Activated CD8-positive, alpha-beta T cell treated with anti-CD3 and anti-CD28 coated beads, Interleukin-2, amount 10 ng/mL, durations not matched to agents 7 days and 5 days (primary cell): Measurements from ENCODE around the gene TBX1. TPM values are rescaled to one million over a fixed set of nuclear protein-coding genes. Genes with fewer than 3 reads are reported as not detected.

ENCODE experiments used
- ATAC-seq: fragments of 150-1000 bp; cut with Tn5 transposase; one replicate; pipeline ENCODE4 v1.10.0; 2021; ENCODE audit warnings: moderate library complexity
- CTCF ChIA-PET: fragments of 350-600 bp; sonication (Branson Sonifier 250); formaldehyde crosslinking; loops from one replicate; lab custom pipeline; 2021; ENCODE audit warnings: antibody characterized with exemption; lab: Charles Lee
- POLR2A ChIA-PET: fragments of 350-600 bp; sonication (Branson Sonifier 250); formaldehyde crosslinking; loops from one replicate; lab custom pipeline; 2021; ENCODE audit warnings: antibody characterized with exemption; lab: Charles Lee
- DNase-seq: peaks from one replicate; pipeline ENCODE4 v3.0.0-alpha.2; 2020
- H3K27ac Mint-ChIP-seq: one replicate; pipeline ENCODE4 v1.8.0; 2021; ENCODE audit warnings: mild to moderate bottlenecking, mixed read lengths
- H3K27me3 Mint-ChIP-seq: one replicate; pipeline ENCODE4 v1.8.0; 2021; ENCODE audit warnings: low read depth, mixed read lengths
- H3K36me3 Mint-ChIP-seq: one replicate; pipeline ENCODE4 v1.8.0; 2021; ENCODE audit warnings: low read depth, mixed read lengths
- H3K4me1 Mint-ChIP-seq: one replicate; pipeline ENCODE4 v1.8.0; 2021; ENCODE audit warnings: low read depth, mixed read lengths
- H3K4me3 Mint-ChIP-seq: one replicate; pipeline ENCODE4 v1.8.0; 2021; ENCODE audit warnings: mild to moderate bottlenecking, mixed read lengths
- H3K9me3 Mint-ChIP-seq: one replicate; pipeline ENCODE4 v1.8.0; 2022; ENCODE audit warnings: mixed read lengths; ENCODE audit not compliant: insufficient read depth
- total RNA-seq, 2 experiments: library from RNA; stranded (reverse); gene quantifications; one replicate each; pipeline ENCODE4 v1.2.3, GENCODE V29; 2021

The TBX1 gene
- total RNA-seq, 2 experiments from 2014 or later: 1.2 to 1.5 TPM

DNA sequence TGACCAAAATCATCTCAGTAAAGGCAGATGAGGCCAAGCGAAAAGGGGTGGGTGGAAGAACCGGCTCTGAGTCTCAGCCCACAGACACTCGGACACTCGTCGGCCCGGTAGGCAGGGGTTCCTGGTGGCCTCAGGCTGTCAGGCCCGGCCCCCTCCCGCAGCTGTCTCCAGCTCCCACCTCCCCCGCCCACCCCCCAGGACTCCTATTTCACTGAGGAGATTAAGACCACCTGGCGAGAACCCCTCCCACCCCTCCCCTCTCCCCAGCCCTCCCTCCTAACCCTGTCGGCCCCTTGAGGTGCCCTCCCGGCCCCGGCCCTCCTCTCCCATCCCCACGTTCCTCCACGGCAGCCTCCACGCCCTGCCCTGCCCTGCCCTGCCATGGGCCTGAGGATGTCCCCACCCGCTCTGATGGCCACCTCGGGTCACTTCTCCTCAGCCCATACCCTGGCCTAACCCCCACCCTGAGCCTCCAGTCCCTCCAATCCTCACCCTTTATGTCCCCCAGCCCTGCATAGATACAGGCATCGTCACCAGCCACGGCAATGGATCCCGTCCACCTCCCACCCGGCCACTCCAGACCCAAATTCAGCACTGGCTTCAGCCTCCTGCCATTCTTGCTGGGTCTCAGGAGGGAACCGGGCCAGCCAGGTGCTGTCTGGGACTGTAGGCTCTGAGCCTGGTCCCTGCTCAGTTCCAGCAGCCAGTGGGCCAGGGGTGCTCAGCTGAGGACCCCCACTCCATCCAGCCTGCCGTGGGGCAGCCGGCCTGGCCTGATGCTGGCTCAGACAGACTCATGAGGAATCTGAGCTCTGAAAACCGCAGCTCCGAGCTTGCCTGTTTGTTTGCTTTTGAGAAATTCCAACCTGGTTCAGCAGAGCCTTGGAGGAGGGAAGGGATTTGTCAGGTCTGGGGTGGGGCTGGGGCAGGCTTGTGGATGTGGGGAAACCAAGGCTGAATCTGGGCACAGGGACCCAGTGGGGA lies 9.8 kb upstream of the TBX1 start:
- Mint-ChIP-seq H3K4me1 (peaks cover 2% of the 10 kb centered on the region), H3K27ac (no peak overlapping the region), H3K4me3 (no peak overlapping the region), H3K9me3 (no peaks in the 10 kb centered on the region), H3K27me3 (peaks cover 24% of the 10 kb centered on the region), H3K36me3 (no peaks in the 10 kb centered on the region)
- CTCF ChIA-PET: no interaction called here
- no peak for ATAC-seq
- POLR2A ChIA-PET: no interaction called here
- DNase-seq: no peak

DNA sequence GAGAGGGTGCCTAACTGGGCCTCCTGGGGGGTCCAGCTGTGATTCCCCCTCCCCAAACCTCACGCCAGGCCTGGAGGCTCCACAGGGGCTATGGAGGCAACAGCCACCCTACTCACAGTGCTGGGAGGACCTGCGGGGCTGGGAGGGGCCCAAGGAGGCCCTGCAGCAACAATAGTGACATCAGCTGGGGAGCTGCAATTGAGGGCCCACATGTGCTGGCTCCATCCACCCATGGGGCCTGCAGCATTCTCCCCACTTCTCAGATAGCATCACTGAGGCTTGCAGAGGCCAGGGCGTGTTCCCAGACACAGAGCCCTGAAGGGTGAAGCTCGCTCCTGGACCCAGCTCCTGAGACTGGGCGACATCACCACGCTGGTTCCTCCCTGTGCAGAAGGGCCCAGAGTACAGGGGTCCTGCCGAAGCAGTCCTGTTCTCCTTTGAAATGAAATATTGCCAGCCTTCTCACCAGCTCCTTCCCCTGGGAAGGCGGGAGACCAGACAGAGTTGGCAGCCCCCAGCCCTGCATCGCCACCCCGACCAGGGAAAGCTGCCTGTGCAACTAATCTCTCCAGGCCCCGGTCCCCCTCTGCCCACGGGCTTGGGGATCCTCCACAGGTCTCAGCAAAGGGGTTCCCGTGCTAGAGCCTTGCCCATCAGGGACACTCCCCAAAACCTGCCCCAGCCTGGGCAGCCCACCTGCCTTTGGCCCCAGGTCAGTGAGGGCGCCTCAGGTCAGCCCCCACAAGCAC lies 8.9 kb upstream of the TBX1 start:
- Mint-ChIP-seq H3K27ac (no peak overlapping the region), H3K27me3 (peaks cover 33% of the 10 kb centered on the region), H3K9me3 (no peaks in the 10 kb centered on the region), H3K36me3 (no peaks in the 10 kb centered on the region), H3K4me1 (peaks cover 7% of the 10 kb centered on the region), H3K4me3 (no peak overlapping the region)
- CTCF ChIA-PET: no interaction called here
- no peak for ATAC-seq
- POLR2A ChIA-PET: no interaction called here
- no peak for DNase-seq

DNA sequence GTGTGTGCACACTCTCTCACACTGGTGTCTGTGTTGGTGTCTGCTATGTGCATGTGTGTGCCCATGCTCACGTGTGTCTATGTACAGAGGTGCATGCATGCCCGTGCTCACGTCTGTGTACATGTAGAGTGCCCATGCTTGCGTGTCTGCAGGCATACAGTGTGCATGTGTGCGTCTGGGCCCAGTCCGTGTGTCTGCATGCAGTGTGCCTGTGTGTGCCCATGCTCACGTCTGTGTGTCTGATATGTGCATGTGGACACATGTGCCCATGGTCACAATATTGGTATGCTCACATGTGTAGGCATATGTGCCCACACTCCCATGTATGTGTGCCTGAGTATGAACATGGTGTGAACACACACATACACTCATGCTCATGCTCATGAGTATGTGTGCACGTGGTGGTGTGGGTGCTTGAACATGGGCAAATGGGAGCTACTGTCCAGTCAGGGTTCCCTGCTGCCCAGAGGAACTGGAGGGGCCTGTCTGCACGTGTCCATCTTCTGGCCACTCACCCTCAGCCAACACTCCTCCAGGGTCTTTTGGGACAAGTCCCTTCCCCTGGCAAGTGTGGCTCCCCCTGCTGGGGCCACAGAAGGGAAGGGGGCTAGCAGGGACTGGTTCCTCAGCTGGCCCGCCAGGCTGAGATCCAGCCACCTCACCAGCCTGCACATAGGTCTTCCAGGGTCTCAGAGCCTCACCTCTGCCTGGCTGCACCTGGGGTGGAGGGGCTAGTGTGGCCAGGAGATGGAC lies 7.3 kb upstream of the TBX1 start:
- DNase-seq (no peak), ATAC-seq (no peak)
- Mint-ChIP-seq H3K36me3 (no peaks in the 10 kb centered on the region), H3K4me1 (peaks cover 14% of the 10 kb centered on the region), H3K4me3 (no peak overlapping the region), H3K9me3 (no peaks in the 10 kb centered on the region), H3K27me3 (peaks cover 45% of the 10 kb centered on the region), H3K27ac (no peak overlapping the region)
- ChIA-PET CTCF (interaction anchor here (2.7 kb wide), 1 partner anchor 23 kb away, joined by 9 read pairs; no protein-coding TSS in a partner anchor), POLR2A (interaction anchor here (0.5 to 0.9 kb wide), 2 partner anchors 12 to 408 kb away, joined by 4 read pairs; no protein-coding TSS in a partner anchor)

DNA sequence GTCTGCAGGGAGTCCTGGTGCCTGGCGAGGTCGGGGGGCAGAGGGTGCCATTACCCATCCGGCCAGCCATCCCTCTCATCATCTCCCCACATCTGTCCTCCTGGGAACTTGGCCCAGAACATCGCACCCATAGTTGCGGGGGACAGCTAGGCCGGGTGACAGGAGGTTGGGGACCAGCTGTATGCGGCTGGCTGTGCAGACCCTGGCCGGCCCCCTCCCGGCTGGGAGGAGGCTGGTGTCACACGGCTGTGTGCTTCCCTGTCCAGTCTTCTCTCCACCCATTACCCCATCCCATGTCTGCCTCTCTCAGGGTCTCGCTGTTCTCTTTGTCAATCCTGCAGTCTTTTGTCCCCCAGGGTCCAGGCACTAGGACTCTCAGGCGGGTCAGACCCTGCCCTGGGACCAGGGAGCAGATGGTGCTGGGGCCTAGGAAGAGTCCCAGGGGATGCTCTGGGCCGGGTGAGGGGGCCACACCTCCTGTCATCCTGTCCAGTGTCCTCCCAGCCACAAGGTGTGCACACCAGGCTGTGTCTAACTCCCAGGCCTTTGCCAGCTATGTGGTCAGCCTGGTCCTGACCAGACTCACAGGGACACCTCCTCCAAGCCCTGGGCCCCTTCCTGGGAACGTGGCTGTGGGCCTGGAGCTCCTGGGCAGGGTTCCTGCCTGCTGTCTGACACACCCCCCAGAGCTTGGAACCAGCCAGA lies 6.4 kb upstream of the TBX1 start:
- no peaks in the 10 kb centered on the region for H3K36me3 Mint-ChIP-seq
- H3K27me3 Mint-ChIP-seq: peaks cover 50% of the 10 kb centered on the region
- DNase-seq (no peak), ATAC-seq (no peak)
- H3K27ac Mint-ChIP-seq: no peak overlapping the region
- no peak overlapping the region for H3K4me3 Mint-ChIP-seq
- peaks cover 14% of the 10 kb centered on the region for H3K4me1 Mint-ChIP-seq
- H3K9me3 Mint-ChIP-seq: no peaks in the 10 kb centered on the region
- POLR2A ChIA-PET: no interaction called here
- CTCF ChIA-PET: interaction anchor here (2.7 kb wide), 1 partner anchor 24 kb away, joined by 9 read pairs; no protein-coding TSS in a partner anchor

DNA sequence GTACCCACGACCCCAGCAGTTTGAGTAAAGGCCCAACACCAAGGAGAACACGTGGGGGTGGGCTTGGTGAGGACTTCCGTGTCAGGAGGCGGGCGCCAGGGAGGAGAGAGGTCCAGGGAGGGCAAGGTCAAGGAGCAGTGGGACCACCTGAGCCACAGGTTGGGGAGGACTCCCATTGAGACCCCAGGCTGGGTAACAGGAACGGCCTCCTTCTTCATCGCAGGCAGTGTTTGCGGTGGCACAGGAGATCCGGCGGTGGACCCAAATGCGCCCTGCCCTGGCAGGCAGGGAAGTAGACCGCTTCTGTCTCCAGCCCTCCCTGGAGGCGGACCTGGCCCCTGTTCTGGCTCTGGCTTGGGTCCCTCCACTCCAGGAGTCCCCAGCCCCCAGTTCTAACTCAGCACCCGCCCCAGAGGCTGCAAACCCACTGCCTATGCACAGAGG lies 5.9 kb upstream of the TBX1 start:
- H3K27me3 Mint-ChIP-seq: peaks cover 54% of the 10 kb centered on the region
- no peaks in the 10 kb centered on the region for H3K9me3 Mint-ChIP-seq
- CTCF ChIA-PET: interaction anchor here (2.7 kb wide), 1 partner anchor 24 kb away, joined by 9 read pairs; no protein-coding TSS in a partner anchor

DNA sequence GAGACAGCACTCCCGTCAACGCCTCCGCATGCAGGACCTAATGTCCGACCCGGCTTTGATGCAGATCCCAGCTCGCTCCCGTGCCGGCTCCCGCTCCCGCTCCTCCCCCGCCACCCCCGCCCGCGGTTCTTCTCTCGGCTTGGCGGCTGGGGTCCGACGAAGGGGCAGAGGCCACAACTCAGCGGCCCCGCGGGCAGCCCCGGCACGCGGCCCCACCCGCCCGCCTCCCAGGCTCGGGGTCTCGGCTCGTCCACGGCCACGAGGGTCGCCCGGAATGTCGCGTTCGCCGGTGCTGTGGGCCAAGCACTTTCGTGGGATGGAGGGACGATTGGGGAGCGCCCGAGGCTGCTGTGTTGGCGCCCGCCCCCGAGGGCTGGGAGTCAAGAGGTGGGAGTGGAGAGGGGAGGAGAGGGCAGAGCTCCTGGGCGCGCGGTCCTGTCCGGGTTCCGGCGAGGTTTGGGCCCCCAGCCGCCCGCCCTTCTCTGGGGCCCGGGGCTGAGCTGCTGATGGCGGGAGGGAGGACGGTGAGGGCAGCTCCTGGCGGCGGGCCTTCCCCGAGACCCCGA lies 5.3 kb upstream of the TBX1 start:
- ChIA-PET CTCF (interaction anchor here (1.3 to 2.9 kb wide), 2 partner anchors 25 to 77 kb away, joined by 3 to 11 read pairs; no protein-coding TSS in a partner anchor), POLR2A (no interaction called here)
- H3K27ac Mint-ChIP-seq: no peak overlapping the region
- no peak for ATAC-seq
- H3K27me3 Mint-ChIP-seq: peaks cover 59% of the 10 kb centered on the region
- no peak overlapping the region for H3K4me3 Mint-ChIP-seq
- H3K4me1 Mint-ChIP-seq: peaks cover 23% of the 10 kb centered on the region
- H3K9me3 Mint-ChIP-seq: no peaks in the 10 kb centered on the region
- DNase-seq: no peak
- peaks cover 1% of the 10 kb centered on the region for H3K36me3 Mint-ChIP-seq

More for the DNA sequence above, 5.9 kb upstream of the TBX1 start:
- POLR2A ChIA-PET: no interaction called here
- Mint-ChIP-seq H3K4me3 (no peak overlapping the region), H3K36me3 (no peaks in the 10 kb centered on the region), H3K4me1 (peaks cover 18% of the 10 kb centered on the region), H3K27ac (no peak overlapping the region)
- DNase-seq (no peak), ATAC-seq (no peak)

DNA sequence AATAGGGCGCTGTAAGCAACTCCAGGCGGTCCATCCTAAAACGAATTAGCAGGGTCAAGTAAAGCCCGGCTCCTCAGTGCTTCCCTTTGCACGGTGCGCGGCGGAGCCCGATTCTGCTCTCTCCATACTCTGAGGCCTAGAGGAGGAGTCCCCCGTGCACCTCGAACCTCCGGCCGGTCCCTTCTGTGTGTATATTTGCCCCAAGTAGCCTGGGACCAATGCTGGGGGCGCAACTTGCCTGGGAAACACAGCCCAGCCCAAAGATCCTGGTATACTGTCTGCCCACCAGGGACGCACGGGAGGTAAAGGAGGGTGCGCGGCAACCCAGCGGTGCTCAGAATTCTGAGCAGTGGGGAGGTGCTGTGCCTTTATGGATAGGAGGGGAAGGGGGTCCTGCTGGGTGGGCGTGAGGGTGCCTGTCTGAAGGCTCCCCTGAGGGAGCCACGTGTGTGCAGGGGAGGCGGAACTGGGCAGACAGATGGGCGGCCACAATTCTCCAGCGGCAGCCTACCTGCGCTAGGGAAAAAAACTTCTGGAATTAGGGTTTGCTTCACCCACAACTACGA lies 4.8 kb upstream of the TBX1 start:
- CTCF ChIA-PET: interaction anchor here (0.7 to 2.9 kb wide), 11 partner anchors 9 to 192 kb away, joined by 3 to 20 read pairs (median 4); partner anchors contain the start of gene GP1BB
- H3K27ac Mint-ChIP-seq: no peak overlapping the region
- no peak overlapping the region for H3K4me3 Mint-ChIP-seq
- DNase-seq (no peak), ATAC-seq (no peak)
- peaks cover 24% of the 10 kb centered on the region for H3K4me1 Mint-ChIP-seq
- H3K9me3 Mint-ChIP-seq: no peaks in the 10 kb centered on the region
- POLR2A ChIA-PET: no interaction called here
- H3K27me3 Mint-ChIP-seq: peaks cover 61% of the 10 kb centered on the region
- H3K36me3 Mint-ChIP-seq: peaks cover 2% of the 10 kb centered on the region

DNA sequence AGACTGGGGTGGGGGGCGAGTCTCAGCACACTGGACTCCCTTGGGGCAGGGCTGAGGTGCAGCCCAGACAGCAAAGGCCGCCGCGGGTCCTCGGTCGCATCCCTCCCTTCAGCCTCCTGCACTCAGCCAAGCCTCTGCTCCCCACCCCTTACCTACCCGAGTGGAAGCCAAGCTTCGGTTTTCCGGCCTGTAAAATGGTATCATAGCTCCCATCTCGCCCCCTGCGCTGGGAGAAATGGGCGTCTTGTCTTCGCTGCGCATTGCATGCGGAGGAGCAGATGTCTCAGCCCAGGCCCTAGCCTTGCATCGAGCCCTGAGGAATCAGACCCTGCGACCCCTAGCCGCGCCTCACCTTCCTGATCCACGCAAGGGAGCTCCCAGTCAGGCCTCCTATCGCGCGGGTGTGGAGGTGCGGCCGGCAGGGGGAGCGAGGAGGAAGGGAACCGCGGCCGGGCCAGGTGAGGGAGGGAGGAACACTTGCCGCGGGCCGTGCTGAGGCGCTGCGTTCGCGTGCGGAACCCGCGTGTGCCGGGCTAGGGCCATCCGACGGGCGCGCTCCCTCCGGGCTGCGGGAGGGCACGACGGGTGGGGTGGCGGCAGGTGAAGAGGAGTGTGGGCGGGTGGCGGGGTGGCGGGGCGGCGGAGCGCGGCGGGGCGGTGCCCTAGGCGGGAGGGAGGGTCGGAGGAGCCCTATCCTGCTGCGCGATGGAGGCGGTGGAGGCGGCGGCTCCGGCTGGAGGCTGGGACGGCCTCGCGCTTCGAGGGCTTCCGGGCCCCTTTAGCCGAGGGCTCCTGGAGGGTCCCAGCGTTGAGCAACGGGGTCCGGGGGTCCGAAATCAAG lies 4.1 kb upstream of the TBX1 start:
- Mint-ChIP-seq H3K27ac (no peak overlapping the region), H3K4me3 (no peak overlapping the region), H3K27me3 (peaks cover 62% of the 10 kb centered on the region), H3K36me3 (peaks cover 2% of the 10 kb centered on the region), H3K4me1 (peaks cover 24% of the 10 kb centered on the region), H3K9me3 (no peaks in the 10 kb centered on the region)
- POLR2A ChIA-PET: no interaction called here
- ATAC-seq: peak; percentile 69
- peak; percentile 77 for DNase-seq
- CTCF ChIA-PET: interaction anchor here (0.7 to 2.9 kb wide), 11 partner anchors 9 to 191 kb away, joined by 3 to 20 read pairs (median 4); partner anchors contain the start of gene GP1BB

DNA sequence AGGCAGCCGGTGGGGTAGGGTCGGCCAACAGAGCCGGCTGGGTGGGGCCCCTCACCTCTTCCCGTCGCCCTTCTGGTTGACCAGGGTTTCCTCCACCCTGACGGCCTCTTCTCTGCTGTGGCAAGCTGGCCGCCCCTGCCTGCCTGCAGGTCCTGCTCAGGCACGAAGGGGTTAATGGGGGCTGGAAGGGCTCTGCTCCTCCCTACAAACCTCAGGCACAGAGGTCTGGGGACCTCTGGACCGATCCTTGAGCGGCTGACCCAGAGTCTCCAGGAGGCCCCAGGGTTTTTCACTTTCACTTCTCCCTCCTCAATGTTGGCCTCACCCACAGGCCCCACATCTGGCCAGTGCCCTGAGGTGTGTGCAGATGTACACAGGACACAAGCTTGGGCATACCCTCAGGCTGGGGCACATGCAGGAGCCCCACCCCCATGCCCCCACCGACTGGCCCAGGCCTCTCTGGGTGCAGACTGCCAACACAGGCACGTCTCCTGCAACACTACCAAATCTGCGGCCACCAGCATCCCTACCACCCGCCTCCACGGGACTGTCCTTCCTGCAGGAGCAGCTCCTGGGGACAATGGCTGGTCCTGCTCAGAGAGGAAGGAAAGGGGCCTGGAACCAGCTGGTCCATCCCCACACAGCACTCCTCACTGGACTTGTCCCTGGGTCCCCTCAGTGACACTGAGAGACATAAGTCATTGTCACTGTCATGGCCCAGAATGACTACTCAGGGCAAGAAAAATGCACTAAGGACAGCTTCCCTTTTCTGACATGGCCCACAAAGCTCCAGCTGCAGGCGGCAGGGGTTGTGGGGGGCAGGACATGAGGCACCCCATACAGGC lies 3.2 kb upstream of the TBX1 start:
- peaks cover 70% of the 10 kb centered on the region for H3K27me3 Mint-ChIP-seq
- peaks cover 2% of the 10 kb centered on the region for H3K36me3 Mint-ChIP-seq
- peaks cover 24% of the 10 kb centered on the region for H3K4me1 Mint-ChIP-seq
- no peaks in the 10 kb centered on the region for H3K9me3 Mint-ChIP-seq
- peak overlapping the region; percentile 52 for H3K4me3 Mint-ChIP-seq
- CTCF ChIA-PET: interaction anchor here (1.1 to 2.9 kb wide), 4 partner anchors 9 to 190 kb away, joined by 4 to 20 read pairs (median 8); no protein-coding TSS in a partner anchor
- no peak overlapping the region for H3K27ac Mint-ChIP-seq
- ATAC-seq: no peak
- DNase-seq: no peak
- POLR2A ChIA-PET: no interaction called here
